Measurements from ENCODE around the gene TBC1D17. TPM values are rescaled to one million over a fixed set of nuclear protein-coding genes. Genes with fewer than 3 reads are reported as not detected.

The TBC1D17 gene
- total and polyA plus RNA-seq, 2 donors, result 2.9 to 69.7 TPM

DNA sequence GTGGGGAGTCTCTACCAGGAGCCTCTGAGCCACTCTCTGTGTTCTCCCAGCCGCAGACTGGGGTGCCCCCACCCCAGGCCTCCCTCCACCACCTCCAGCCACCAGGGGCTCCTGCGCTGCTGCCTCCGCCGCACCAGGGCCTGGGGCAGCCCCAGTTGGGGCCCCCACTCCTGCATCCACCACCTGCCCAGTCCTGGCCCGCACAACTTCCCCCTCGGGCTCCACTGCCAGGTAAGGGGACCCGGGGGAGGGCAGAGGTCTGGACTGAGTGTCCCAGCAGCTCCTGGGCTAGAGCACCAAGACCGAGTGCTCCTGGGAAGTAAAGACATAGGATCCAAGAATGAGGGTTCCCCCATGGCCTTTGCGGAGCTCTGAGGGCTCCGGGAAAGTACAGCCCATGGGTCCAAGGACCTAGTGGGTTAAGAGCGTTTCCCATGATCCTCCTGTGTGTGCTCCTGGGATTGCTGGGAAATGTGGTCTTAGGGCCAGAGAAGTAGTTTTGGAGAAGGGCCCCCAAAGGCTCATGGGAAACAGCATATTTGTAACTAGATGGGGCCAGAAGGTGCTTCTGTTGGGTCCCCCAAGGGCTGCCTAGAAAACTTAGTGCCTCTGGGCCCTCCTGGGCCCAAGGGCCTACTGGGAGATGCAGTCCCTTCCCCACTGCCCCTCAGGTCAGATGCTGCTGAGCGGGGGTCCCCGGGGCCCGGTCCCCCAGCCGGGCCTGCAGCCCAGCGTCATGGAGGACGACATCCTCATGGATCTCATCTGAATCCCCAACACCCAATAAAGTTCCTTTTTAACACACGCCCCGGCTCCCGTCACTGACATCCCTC, 41.1 kb upstream of the TBC1D17 start:
- H3K9me3 ChIP-seq (ENCODE audit: control insufficient read depth in 2 of 2, insufficient read depth in 1 of 2, low read length in 1 of 2), result no peaks in the 10 kb centered on the region

DNA sequence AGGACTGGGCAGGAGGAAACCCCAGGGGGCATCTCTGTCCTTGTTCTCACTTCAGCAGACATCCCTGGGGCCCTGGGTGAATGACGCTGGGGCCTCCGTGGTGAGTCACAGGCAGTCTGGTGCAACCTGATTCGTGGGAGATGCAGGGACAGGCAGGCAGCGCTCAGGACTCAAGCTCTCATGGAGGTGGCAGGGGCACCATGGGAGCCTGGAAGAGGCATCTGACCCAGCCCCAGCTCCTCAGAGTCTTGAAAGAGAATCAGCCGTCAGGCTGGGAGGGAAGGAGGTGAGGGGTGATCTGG, 40.5 kb upstream of the TBC1D17 start:
- Histone ChIP-seq H3K4me1 (ENCODE audit: control insufficient read depth in 2 of 2, insufficient read depth in 2 of 2, low read length in 2 of 2) (no peaks in the 10 kb centered on the region), H3K9me3 (ENCODE audit: control insufficient read depth in 2 of 2, insufficient read depth in 1 of 2, low read length in 1 of 2) (no peaks in the 10 kb centered on the region), H3K27me3 (ENCODE audit: control insufficient read depth in 2 of 2, insufficient read depth in 1 of 2, low read length in 1 of 2) (no peaks in the 10 kb centered on the region), H3K4me3 (ENCODE audit: low read length in 2 of 2) (no peak overlapping the region), H3K36me3 (ENCODE audit: control insufficient read depth in 2 of 2, insufficient read depth in 2 of 2, low read length in 1 of 2) (peaks cover 82 to 88% of the 10 kb centered on the region in 2 donors), H3K27ac (ENCODE audit: low read depth in 1 of 2, low read length in 1 of 2) (no peak overlapping the region)
- over 99% methylated on average over 5 of the region's 5 CpGs for WGBS
- no peak for DNase-seq (ENCODE audit: low read depth in 6 of 9, low spot score in 9 of 9)

More for the DNA sequence above, 41.1 kb upstream of the TBC1D17 start:
- no peak for DNase-seq (ENCODE audit: low read depth in 6 of 9, low spot score in 9 of 9)
- Histone ChIP-seq H3K36me3 (ENCODE audit: control insufficient read depth in 2 of 2, insufficient read depth in 2 of 2, low read length in 1 of 2) (peaks cover 87 to 93% of the 10 kb centered on the region in 2 donors), H3K4me3 (ENCODE audit: low read length in 2 of 2) (no peak overlapping the region), H3K27ac (ENCODE audit: low read depth in 1 of 2, low read length in 1 of 2) (no peak overlapping the region), H3K4me1 (ENCODE audit: control insufficient read depth in 2 of 2, insufficient read depth in 2 of 2, low read length in 2 of 2) (no peaks in the 10 kb centered on the region), H3K27me3 (ENCODE audit: control insufficient read depth in 2 of 2, insufficient read depth in 1 of 2, low read length in 1 of 2) (no peaks in the 10 kb centered on the region)
- 98% methylated on average over 20 of the region's 20 CpGs for WGBS

DNA sequence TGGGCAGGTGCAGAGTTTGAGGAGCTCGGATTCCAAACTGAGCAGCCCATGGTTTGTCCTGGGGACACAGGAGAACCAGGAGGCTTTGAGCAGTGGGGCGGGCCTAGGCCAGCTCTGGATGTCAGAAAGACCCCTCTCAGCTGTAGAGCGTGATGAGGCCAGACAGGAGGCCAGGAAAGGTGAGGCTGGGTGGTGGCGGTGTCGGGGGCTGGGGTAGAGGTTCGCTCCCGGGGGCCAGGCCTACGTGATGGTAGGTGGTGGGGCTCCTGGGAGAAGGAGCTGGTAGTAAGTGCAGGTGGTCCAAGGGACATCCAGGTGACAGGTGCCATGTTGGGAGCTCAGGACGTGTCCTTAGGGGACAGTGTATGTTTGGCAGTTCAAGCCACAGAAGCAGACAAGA, 40.1 kb upstream of the TBC1D17 start:
- Histone ChIP-seq H3K4me3 (ENCODE audit: low read length in 2 of 2) (no peak overlapping the region), H3K27ac (ENCODE audit: low read depth in 1 of 2, low read length in 1 of 2) (no peak overlapping the region), H3K27me3 (ENCODE audit: control insufficient read depth in 2 of 2, insufficient read depth in 1 of 2, low read length in 1 of 2) (no peaks in the 10 kb centered on the region), H3K36me3 (ENCODE audit: control insufficient read depth in 2 of 2, insufficient read depth in 2 of 2, low read length in 1 of 2) (peaks cover 77 to 83% of the 10 kb centered on the region in 2 donors), H3K9me3 (ENCODE audit: control insufficient read depth in 2 of 2, insufficient read depth in 1 of 2, low read length in 1 of 2) (no peaks in the 10 kb centered on the region), H3K4me1 (ENCODE audit: control insufficient read depth in 2 of 2, insufficient read depth in 2 of 2, low read length in 2 of 2) (no peaks in the 10 kb centered on the region)
- no peak for DNase-seq (ENCODE audit: low read depth in 6 of 9, low spot score in 9 of 9)
- WGBS, result 98% methylated on average over 9 of the region's 9 CpGs

DNA sequence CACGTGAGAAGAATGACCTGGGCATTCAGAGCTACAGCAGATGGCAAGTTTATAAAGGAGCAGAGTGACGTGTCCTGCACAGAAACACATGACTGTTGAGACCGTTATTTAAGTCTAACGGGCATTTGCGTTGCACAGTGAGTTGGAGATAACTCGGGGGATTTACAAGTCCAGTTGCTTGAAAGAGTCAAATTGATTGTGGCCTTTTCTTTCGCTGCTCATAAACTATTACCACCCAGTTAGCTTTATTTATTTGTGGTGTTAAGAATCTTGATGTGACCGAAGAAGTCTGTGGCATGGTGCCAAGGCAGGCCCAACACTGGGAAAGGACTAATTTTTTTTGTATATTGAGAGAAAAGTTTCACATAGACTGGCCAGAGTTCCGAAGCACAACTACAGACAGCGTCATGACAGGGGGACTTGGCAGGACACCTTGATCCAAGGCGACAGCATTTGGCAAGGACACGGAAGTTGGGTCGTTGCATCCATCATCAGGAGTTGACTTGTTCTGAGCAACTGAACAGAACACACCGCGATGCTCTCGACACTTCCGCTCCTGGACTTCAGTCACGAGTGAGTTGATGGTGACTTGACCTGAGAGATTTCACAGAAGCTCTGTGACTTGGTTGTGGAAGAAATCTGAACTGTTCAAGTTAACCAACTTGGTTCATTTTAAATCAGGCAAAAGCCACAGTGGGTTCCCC, 38.5 kb upstream of the TBC1D17 start:
- no peaks in the 10 kb centered on the region for H3K27me3 ChIP-seq (ENCODE audit: control insufficient read depth in 2 of 2, insufficient read depth in 1 of 2, low read length in 1 of 2)
- H3K36me3 ChIP-seq (ENCODE audit: control insufficient read depth in 2 of 2, insufficient read depth in 2 of 2, low read length in 1 of 2), result peaks cover 66 to 67% of the 10 kb centered on the region in 2 donors
- no peak overlapping the region for H3K27ac ChIP-seq (ENCODE audit: low read depth in 1 of 2, low read length in 1 of 2)
- no peaks in the 10 kb centered on the region for H3K9me3 ChIP-seq (ENCODE audit: control insufficient read depth in 2 of 2, insufficient read depth in 1 of 2, low read length in 1 of 2)
- no peaks in the 10 kb centered on the region for H3K4me1 ChIP-seq (ENCODE audit: control insufficient read depth in 2 of 2, insufficient read depth in 2 of 2, low read length in 2 of 2)
- WGBS, result 97% methylated on average over 18 of the region's 18 CpGs
- DNase-seq (ENCODE audit: low read depth in 6 of 9, low spot score in 9 of 9), result no peak
- no peak overlapping the region for H3K4me3 ChIP-seq (ENCODE audit: low read length in 2 of 2)

DNA sequence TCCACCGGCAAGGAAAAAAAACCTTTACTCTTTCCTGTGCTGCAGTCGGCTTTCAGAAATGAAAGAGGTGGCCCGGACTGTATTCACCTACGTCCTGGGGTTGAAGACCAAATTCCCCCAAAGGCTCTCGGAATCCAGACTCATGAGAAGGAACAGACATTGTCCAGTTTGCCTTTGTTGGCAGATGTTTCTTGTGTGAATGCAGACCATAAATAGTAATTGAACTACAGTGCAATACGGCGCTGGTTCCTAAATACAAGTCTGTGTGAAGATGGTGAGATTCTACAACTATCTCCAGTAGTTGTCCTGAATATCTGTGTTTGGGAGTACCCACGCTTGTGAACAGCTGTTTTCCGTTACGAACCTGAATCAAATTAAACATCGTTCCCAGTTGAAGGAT, 37.8 kb upstream of the TBC1D17 start:
- no peaks in the 10 kb centered on the region for H3K9me3 ChIP-seq (ENCODE audit: control insufficient read depth in 2 of 2, insufficient read depth in 1 of 2, low read length in 1 of 2)
- DNase-seq (ENCODE audit: low read depth in 6 of 9, low spot score in 9 of 9), result no peak
- H3K27ac ChIP-seq (ENCODE audit: low read depth in 1 of 2, low read length in 1 of 2), result no peak overlapping the region
- H3K27me3 ChIP-seq (ENCODE audit: control insufficient read depth in 2 of 2, insufficient read depth in 1 of 2, low read length in 1 of 2), result no peaks in the 10 kb centered on the region
- H3K36me3 ChIP-seq (ENCODE audit: control insufficient read depth in 2 of 2, insufficient read depth in 2 of 2, low read length in 1 of 2), result peaks cover 60% of the 10 kb centered on the region in 2 donors
- no peaks in the 10 kb centered on the region for H3K4me1 ChIP-seq (ENCODE audit: control insufficient read depth in 2 of 2, insufficient read depth in 2 of 2, low read length in 2 of 2)
- no peak overlapping the region for H3K4me3 ChIP-seq (ENCODE audit: low read length in 2 of 2)
- WGBS, result 98% methylated on average over 11 of the region's 11 CpGs

DNA sequence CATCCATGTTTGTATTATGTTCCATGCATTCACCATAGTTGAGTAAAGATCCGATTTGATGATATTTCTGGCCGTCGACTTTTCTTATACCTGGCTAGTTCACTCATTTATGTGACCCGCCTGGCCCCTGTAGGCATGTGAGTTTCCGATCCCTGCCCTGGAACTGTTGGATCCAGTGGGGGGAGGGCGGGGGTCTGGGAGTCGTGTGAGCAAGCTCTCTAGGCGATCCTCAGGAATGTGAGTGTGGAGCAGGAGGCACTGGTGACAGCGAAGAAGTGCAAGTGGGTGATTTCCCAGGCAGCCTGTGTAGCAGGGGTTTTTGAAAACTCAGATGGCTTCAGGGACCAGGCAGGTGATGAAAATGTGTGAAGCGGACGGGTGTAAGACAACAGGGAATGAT, 37.2 kb upstream of the TBC1D17 start:
- no peak overlapping the region for H3K4me3 ChIP-seq (ENCODE audit: low read length in 2 of 2)
- H3K27me3 ChIP-seq (ENCODE audit: control insufficient read depth in 2 of 2, insufficient read depth in 1 of 2, low read length in 1 of 2), result no peaks in the 10 kb centered on the region
- DNase-seq (ENCODE audit: low read depth in 6 of 9, low spot score in 9 of 9), result no peak
- no peaks in the 10 kb centered on the region for H3K9me3 ChIP-seq (ENCODE audit: control insufficient read depth in 2 of 2, insufficient read depth in 1 of 2, low read length in 1 of 2)
- WGBS, result 93% methylated on average over 11 of the region's 11 CpGs
- H3K27ac ChIP-seq (ENCODE audit: low read depth in 1 of 2, low read length in 1 of 2), result no peak overlapping the region
- peaks cover 54% of the 10 kb centered on the region in 2 donors for H3K36me3 ChIP-seq (ENCODE audit: control insufficient read depth in 2 of 2, insufficient read depth in 2 of 2, low read length in 1 of 2)
- no peaks in the 10 kb centered on the region for H3K4me1 ChIP-seq (ENCODE audit: control insufficient read depth in 2 of 2, insufficient read depth in 2 of 2, low read length in 2 of 2)

DNA sequence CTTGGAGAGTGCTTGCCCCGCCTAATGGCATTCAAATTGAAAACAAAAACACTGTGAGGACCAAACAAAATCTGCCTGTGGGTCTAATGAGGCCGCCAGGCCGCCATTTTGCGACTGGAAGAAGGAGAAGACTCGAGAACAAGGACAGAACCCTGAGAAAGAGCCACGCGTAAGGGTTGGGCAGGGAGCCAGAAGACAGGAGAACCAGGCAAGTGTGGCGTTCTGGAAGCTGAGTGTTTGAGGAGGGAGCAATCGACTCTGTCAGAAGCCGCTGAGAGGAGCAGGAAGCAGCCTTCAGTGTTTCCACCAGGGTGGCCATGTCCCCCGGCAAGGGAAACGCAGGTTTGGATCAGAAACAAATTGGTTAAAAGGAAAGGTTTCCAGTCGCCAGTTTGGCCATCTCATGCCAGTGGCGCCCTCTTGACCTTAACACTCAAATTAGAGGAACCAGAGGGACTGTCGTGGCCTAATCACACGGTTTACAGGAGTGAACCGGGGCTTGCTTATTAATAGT, 36.7 kb upstream of the TBC1D17 start:
- 96% methylated on average over 17 of the region's 17 CpGs for WGBS
- H3K27ac ChIP-seq (ENCODE audit: low read depth in 1 of 2, low read length in 1 of 2), result no peak overlapping the region
- peaks cover 49% of the 10 kb centered on the region in 2 donors for H3K36me3 ChIP-seq (ENCODE audit: control insufficient read depth in 2 of 2, insufficient read depth in 2 of 2, low read length in 1 of 2)
- DNase-seq (ENCODE audit: low read depth in 6 of 9, low spot score in 9 of 9), result no peak
- no peaks in the 10 kb centered on the region for H3K9me3 ChIP-seq (ENCODE audit: control insufficient read depth in 2 of 2, insufficient read depth in 1 of 2, low read length in 1 of 2)
- no peaks in the 10 kb centered on the region for H3K27me3 ChIP-seq (ENCODE audit: control insufficient read depth in 2 of 2, insufficient read depth in 1 of 2, low read length in 1 of 2)
- no peak overlapping the region for H3K4me3 ChIP-seq (ENCODE audit: low read length in 2 of 2)
- H3K4me1 ChIP-seq (ENCODE audit: control insufficient read depth in 2 of 2, insufficient read depth in 2 of 2, low read length in 2 of 2), result peaks cover 0 to under 1% of the 10 kb centered on the region in 2 donors

DNA sequence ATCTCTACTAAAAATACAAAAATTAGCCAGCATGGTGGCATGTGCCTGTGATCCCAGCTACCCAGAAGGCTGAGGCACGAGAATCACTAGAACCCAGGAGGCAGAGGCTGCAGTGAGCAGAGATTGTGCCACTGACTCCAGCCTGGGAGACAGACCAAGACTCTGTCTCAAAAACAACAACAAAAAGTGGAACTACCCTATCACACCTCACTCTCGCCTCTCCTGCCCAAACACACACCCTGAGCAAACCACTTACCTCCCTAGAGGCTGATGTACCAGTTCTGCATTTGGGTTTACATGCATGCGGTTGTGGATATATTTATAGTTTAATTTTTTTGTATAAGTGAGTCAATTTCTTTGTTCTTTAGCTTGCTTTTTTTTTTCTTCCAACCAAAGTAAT, 34.2 kb upstream of the TBC1D17 start:
- Histone ChIP-seq H3K27ac (ENCODE audit: low read depth in 1 of 2, low read length in 1 of 2) (no peak overlapping the region), H3K36me3 (ENCODE audit: control insufficient read depth in 2 of 2, insufficient read depth in 2 of 2, low read length in 1 of 2) (peaks cover 25 to 27% of the 10 kb centered on the region in 2 donors), H3K4me1 (ENCODE audit: control insufficient read depth in 2 of 2, insufficient read depth in 2 of 2, low read length in 2 of 2) (peaks cover 0 to 3% of the 10 kb centered on the region in 2 donors), H3K4me3 (ENCODE audit: low read length in 2 of 2) (no peak overlapping the region), H3K27me3 (ENCODE audit: control insufficient read depth in 2 of 2, insufficient read depth in 1 of 2, low read length in 1 of 2) (no peaks in the 10 kb centered on the region), H3K9me3 (ENCODE audit: control insufficient read depth in 2 of 2, insufficient read depth in 1 of 2, low read length in 1 of 2) (no peaks in the 10 kb centered on the region)
- WGBS, result 94% methylated on average over 3 of the region's 3 CpGs
- DNase-seq (ENCODE audit: low read depth in 6 of 9, low spot score in 9 of 9), result no peak

All from thymus (tissue), 11 donors.